Rectal smooth muscle tissue (tissue), 1 donor: Measurements from ENCODE around the gene PEPD.

Experiments used
- H3K27ac ChIP-seq: one replicate; pipeline ENCODE4 v1.7.0; 2013; ENCODE audit warnings: low read depth, low read length, inconsistent platforms
- H3K27me3 ChIP-seq: one replicate; pipeline ENCODE4 v1.7.0; 2013; ENCODE audit warnings: low read length; ENCODE audit not compliant: control insufficient read depth, insufficient read depth
- H3K36me3 ChIP-seq: one replicate; pipeline ENCODE4 v1.7.0; 2013; ENCODE audit warnings: low read length; ENCODE audit not compliant: control insufficient read depth, insufficient read depth
- H3K4me1 ChIP-seq: one replicate; pipeline ENCODE4 v1.7.0; 2013; ENCODE audit warnings: low read length; ENCODE audit not compliant: control insufficient read depth, insufficient read depth
- H3K4me3 ChIP-seq: one replicate; pipeline ENCODE4 v1.7.0; 2013; ENCODE audit warnings: low read length
- H3K9ac ChIP-seq: one replicate; pipeline ENCODE4 v1.7.0; 2013; ENCODE audit warnings: low read length

Gene PEPD

DNA sequence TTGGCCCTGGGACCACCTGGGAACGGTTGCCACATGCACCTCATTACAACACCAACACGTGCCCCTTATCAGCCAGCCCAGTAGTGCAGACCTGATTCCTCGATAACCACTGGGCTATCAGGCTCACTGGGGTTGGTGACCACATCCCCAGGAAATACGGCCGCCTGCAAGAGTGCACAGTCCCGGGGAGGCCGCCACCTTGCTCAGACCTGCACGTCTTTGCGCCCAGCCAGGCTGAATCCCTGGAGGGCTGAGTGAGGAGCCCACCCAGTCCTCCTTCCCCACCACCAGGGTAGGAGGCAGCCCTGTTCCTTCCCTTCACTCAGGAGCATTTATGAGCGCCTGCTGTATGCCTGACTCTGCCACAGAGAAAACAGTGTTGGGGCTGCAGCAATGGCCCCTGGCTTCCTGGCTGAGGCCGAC is 80.3 kb downstream of the PEPD start:
- no peak overlapping the region for H3K9ac ChIP-seq
- H3K4me1 ChIP-seq: no peaks in the 10 kb centered on the region
- H3K27ac ChIP-seq: no peak overlapping the region
- no peak overlapping the region for H3K4me3 ChIP-seq
- no peaks in the 10 kb centered on the region for H3K36me3 ChIP-seq
- H3K27me3 ChIP-seq: no peaks in the 10 kb centered on the region

GRCh38 chr19:33440682-33441081 is 80.9 kb downstream of the PEPD start:
- Histone ChIP-seq H3K27me3 (no peaks in the 10 kb centered on the region), H3K4me1 (no peaks in the 10 kb centered on the region), H3K36me3 (no peaks in the 10 kb centered on the region), H3K27ac (no peak overlapping the region), H3K9ac (no peak overlapping the region), H3K4me3 (no peak overlapping the region)

- no peak overlapping the region for H3K27ac ChIP-seq
- H3K4me3 ChIP-seq: no peak overlapping the region
- no peaks in the 10 kb centered on the region for H3K4me1 ChIP-seq
- no peaks in the 10 kb centered on the region for H3K27me3 ChIP-seq
- no peak overlapping the region for H3K9ac ChIP-seq
- H3K36me3 ChIP-seq: no peaks in the 10 kb centered on the region
Observed at GRCh38 chr19:33440241-33440640, 81.3 kb downstream of the PEPD start.

DNA sequence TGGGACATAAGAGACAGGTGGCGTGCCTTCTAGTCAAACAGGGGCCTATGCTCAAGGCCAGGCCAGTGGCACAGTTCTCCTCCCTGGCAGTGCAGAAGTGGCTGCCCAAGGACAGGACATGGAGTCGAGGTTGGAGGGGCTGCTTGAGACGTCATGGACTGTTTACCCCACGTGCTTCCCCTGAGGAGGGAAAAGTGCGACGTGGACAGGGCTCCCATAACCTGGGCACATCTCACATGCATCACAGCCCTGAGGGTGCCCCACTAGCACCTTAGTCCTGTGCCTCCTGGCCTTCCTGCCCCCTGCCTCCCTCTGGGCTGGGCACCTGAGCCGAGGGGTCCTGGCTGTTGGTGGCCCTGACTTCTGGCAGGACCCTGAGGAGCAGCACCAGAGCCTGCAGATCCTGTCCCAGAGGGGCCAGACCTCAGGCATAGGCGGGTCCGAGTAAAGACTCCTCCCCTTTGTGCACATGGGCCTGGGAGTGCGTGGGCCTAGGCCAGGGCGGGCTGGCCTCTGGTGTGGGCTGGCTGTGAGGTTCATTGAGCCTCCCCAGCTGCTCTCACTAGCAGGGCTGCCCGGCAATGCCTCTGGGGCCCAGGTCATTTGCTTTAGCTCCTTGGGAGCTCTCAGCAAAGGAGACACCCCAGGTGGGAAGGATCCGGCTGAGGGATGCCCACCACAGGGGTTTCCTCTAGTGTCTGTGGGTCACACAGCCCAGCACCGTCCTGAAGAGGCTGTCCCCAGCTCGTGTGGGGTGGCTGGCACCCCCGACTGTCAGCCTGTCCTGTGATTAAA is 82.4 kb downstream of the PEPD start:
- H3K27me3 ChIP-seq: no peaks in the 10 kb centered on the region
- H3K9ac ChIP-seq: no peak overlapping the region
- H3K36me3 ChIP-seq: no peaks in the 10 kb centered on the region
- no peak overlapping the region for H3K27ac ChIP-seq
- peaks cover 2% of the 10 kb centered on the region for H3K4me1 ChIP-seq
- no peak overlapping the region for H3K4me3 ChIP-seq

DNA sequence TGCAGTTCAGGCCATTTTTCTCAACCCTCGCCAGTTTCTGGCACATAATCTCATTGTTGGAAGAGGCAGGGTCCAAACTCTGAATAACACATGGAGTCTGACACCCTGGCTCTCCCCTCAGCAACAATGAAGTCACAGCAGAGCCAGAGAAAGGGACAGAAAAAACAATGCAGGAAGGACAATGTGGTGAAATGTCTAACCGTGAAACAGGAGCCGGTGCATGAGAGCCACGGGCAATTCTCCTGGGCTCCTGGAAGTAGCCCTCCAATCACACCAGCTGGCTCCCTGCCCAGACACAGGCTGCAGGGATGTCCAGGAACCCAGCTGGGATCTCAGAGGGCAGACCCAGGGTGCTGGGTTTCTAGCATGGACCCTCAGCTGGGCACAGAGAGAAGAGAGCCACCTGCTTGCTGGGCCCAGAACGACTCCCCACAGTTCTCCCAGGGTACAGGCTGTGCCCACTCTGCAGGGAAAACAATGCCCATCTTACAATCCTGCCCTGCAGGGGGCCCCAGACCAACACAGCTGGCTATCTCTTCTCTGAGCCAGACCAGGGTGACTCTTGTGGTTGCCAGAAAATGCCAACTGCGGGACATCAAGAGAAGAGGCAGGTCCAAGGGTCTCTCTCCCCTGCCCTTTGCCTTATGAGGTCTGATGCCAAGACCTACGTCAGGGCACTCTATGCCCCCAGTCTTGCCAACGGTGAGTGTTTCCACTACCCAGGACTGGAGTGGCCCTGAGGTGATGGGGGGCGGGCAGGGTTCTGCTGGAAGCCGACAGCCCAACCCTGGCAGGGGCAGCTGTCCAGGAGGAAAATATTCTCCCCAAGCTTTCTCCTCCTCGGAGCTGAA is 83.5 kb downstream of the PEPD start:
- no peaks in the 10 kb centered on the region for H3K36me3 ChIP-seq
- H3K4me1 ChIP-seq: peaks cover 2% of the 10 kb centered on the region
- H3K9ac ChIP-seq: no peak overlapping the region
- H3K27me3 ChIP-seq: no peaks in the 10 kb centered on the region
- no peak overlapping the region for H3K27ac ChIP-seq
- no peak overlapping the region for H3K4me3 ChIP-seq

DNA sequence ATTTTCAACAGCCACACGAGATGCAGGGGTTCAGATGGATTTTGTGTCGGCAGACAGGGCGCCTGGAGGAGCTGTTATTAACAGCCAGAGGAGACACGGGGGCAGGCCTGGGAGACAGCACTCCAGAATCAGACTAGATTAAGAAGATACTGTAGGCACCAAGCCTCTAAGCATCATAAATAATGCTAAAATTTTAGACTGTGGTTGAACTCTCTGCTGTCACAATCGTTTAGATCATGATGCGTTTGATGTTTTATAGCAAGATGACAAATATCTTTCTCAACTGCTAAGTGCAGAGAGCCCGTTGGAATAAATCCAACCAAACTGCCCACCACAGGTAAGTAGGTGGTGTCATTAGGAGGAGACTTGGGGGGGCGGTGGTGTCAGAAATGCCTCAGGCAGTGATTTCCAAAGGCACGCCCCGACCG is 84.2 kb downstream of the PEPD start:
- H3K27me3 ChIP-seq: no peaks in the 10 kb centered on the region
- H3K36me3 ChIP-seq: no peaks in the 10 kb centered on the region
- H3K27ac ChIP-seq: no peak overlapping the region

GRCh38 chr19:33436360-33437345 is 84.9 kb downstream of the PEPD start:
- Histone ChIP-seq H3K9ac (no peak overlapping the region), H3K4me3 (no peak overlapping the region), H3K27ac (no peak overlapping the region), H3K36me3 (no peaks in the 10 kb centered on the region), H3K4me1 (peaks cover 2% of the 10 kb centered on the region), H3K27me3 (no peaks in the 10 kb centered on the region)

More for the DNA sequence above, 84.2 kb downstream of the PEPD start:
- H3K4me1 ChIP-seq: peaks cover 2% of the 10 kb centered on the region
- no peak overlapping the region for H3K4me3 ChIP-seq
- no peak overlapping the region for H3K9ac ChIP-seq

GRCh38 chr19:33435706-33436359 is 85.8 kb downstream of the PEPD start:
- H3K27ac ChIP-seq: no peak overlapping the region

DNA sequence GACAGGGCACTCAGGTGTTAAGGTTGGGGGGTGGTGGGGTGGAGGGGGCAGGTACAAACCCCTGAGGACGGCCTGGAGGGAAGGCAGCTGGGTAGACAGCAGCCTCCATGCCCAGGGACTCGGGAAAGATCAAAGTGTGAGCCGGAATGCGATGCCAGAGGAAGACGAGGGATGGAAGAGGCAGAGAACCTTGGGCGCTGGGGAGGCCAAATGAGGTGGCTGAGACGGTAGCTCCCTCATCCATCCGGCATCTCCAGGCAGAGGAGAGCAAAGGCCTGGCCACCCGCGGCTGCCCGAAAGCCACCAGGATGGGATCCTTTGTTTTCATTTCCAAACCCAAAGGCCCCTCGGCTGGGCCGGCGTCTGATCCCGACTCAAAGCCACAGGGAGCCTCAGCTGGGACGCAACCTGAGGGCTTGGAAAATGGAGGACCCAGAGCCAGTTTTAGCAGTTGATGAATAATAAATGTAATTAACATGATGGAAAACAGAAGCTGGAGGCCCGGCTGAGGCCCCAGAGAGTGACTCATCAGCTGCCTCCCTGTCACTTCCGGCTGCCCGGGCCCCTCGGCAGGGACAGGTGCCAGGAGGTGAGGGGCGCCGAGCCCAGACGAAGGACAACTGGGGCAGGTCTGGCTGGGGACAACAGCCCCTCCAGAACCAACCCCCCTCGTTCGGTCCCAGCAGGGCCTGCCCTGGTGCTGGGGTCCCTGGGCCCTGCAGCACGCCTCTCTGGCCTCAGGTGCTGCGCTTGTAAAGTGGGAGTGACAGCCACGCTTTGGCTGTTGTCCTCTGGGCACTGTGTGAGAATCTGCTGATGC is 86.5 kb downstream of the PEPD start:
- Histone ChIP-seq H3K36me3 (no peaks in the 10 kb centered on the region), H3K9ac (no peak overlapping the region), H3K27ac (no peak overlapping the region), H3K27me3 (no peaks in the 10 kb centered on the region), H3K4me3 (no peak overlapping the region), H3K4me1 (peaks cover 2% of the 10 kb centered on the region)

More at GRCh38 chr19:33435706-33436359, 85.8 kb downstream of the PEPD start:
- Histone ChIP-seq H3K9ac (no peak overlapping the region), H3K27me3 (no peaks in the 10 kb centered on the region), H3K36me3 (no peaks in the 10 kb centered on the region), H3K4me1 (peaks cover 2% of the 10 kb centered on the region), H3K4me3 (no peak overlapping the region)

GRCh38 chr19:33434069-33434885 is 87.3 kb downstream of the PEPD start:
- Histone ChIP-seq H3K27me3 (no peaks in the 10 kb centered on the region), H3K27ac (no peak overlapping the region), H3K9ac (no peak overlapping the region), H3K4me3 (no peak overlapping the region), H3K4me1 (peaks cover 2% of the 10 kb centered on the region), H3K36me3 (no peaks in the 10 kb centered on the region)
